ENCODE data around the gene LARP6.
"Not testable (repeated sequence)": the region's sequence is repeated elsewhere in the genome, so short reads cannot be mapped to it uniquely, and the experiment has no call there.

LARP6 gene

DNA sequence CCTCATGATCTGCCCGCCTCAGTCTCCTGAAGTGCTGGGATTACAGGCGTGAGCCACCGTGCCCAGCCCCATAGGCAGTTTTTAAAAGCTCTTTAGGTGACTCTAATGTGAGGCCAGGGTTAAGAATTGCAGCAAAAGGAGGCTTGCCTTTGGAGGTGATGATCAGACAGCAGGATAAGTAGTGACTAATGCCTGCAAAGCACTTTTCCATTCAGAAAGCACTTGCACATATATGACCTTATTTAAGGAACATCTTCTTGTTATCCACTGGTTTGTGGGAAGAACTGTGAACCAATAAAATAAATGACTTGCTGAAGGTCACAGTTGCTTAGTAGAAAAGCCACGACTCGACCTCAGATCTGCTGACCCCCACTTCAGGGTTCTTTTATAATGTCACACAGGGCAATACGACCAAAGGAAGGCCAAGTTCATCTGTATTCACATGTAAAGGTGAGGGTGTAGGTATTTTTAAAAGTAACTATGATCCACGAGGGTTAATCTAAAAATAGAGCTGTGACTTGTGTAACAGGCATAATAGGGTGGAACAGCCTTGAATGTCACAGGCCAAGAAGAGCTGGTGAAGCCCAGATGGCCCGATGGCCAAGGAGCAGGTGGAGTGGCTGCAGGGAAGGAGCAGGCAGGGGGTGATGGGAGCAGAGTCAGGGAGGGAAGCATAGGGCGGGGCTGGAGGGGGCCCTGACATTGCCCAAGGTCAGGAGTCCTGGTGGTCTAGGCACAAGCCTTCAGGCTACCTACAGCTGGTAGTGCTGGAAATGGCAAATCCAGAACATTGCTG lies 24.4 kb downstream of the LARP6 start:
- DNase-seq, result no peak

DNA sequence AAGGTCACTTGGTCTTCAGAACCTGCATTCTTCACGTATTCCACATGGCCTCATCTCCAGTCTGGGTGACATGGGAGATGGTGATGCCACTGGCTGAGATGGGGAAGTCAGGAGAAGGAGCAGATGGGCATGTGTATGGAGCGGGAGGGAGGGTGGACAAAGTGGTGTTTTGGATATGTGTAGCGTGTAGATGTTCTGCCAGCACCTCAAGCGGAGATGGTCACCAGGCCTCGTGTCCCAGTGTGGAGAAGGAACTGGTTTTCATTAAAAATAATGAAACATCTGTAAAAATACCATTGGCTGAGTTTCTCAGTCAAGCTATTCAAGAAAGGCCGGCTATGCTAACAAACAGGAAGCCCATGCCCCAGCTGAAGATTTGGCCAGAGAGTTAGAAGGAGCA lies 26.2 kb downstream of the LARP6 start:
- DNase-seq, result no peak

DNA sequence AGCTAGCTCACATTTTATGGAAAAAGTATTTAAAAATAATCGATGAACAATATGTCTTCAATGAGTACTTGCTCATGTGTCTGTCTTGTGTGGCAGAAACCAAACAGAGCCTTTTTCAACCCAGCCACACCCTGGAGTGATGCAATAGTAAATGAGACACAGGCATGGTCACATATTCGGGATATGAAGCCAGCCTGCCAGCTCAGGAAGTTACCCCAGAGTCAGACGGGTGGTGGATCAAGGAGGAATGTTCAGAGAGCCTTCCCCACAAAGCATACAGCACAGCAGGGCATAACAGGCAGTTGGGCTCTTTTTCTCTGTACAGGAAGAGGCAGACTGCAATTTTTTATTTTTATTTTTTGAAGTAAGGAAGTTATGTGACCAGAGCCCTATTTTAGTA lies 27.3 kb downstream of the LARP6 start:
- peak; percentile 61 for DNase-seq

GRCh38 chr15:70825841-70826240 lies 28.1 kb downstream of the LARP6 start:
- DNase-seq, result no peak

DNA sequence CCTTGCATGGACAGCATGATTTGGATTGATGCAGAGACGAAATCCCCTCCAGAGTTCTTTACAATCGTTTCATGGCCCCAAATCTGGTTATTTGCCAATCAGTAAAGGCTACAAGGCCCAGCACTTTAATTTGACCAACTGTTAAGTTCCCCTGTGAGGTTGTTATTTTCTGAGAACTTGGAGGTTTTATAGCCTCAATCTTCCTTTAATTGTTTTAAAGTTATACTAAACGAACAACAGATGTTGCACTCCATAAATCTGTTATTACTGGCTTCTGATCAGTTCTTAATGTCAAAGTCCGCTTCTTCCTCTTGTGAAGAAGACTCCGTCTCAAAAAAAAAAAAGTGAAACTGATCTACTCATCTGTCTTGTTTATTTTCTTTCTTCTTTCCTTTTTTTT lies 30.8 kb downstream of the LARP6 start:
- DNase-seq, result no peak

- DNase-seq, result no peak
Observed at GRCh38 chr15:70820214-70820613, 33.7 kb downstream of the LARP6 start.

- no peak for DNase-seq
Observed at GRCh38 chr15:70818580-70818979, 35.4 kb downstream of the LARP6 start.

DNA sequence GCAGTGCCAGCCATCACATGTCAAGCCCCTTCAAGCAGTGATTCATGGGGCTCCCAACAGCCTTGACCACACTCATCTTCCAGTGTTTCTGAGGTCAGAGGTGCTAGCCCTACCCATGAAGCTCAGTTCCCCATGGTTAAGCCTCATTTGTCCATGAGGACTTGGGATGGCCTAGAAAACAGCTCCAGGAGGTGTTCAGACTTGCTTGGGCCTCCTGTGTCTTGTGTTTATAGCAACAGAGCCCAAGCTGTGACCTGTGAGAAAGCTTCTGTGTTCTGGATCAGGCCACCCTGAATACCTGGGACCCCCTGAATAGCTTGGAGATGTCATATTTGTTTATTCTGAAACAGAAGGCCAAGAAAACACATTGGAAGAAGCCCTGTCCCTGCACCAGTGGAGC lies 36.7 kb downstream of the LARP6 start:
- DNase-seq, result no peak

DNA sequence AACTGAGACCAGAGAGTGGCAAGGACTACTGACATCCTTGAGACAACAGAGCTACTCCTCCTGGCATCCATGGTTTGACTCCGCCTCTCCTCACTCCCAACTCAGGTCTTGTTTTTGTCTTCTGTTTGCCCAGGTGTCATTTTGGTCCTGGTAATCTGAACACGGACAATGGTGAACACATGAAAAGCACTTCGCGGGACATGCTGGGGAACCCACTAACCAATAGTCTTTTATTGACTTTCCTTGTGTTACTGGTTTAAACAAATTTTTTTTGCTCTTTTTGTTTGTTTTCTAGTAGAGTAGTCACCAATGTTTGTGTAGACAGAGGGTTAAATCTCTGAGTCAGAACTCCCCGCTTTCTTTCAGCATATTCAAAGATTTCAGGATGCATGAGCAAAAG lies 38.4 kb downstream of the LARP6 start:
- no peak for DNase-seq

- not testable (repeated sequence) for DNase-seq
Observed at GRCh38 chr15:70815011-70815410, 38.9 kb downstream of the LARP6 start.

GRCh38 chr15:70812827-70813364 lies 41.1 kb downstream of the LARP6 start:
- no peak for DNase-seq

DNA sequence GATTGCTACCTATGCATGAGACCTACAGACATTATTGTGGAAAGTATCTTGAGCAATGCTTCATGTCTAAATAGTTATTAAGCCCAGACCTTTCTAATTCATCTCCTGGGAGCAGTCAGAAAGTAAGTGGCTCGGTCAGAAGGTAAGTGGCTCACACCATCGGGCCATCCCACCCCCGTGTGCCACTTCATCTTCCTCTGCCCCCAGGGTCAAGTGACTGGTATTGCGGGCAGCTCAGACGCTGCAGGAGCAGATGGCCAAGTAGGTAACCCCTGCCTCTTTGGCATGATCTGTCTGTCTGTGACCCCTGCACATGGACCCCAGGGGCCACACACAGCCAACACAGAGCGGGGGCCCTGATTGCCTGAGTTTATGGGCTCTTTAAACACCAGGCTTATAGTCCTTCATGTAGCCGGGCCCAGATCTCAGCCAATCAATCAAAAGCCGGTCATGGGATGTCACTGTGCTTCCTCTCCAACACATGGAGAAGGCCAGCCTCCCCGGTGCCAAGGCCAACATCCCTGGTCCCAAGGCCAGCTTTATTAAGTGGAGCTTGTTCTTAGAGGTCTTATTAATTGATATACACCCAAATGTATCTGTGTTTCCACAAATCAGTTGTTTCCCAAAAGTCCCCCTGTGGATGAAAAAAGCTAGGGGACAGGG lies 42.9 kb downstream of the LARP6 start:
- DNase-seq, result no peak

GRCh38 chr15:70806992-70807712 lies 46.8 kb downstream of the LARP6 start:
- DNase-seq, result no peak

DNA sequence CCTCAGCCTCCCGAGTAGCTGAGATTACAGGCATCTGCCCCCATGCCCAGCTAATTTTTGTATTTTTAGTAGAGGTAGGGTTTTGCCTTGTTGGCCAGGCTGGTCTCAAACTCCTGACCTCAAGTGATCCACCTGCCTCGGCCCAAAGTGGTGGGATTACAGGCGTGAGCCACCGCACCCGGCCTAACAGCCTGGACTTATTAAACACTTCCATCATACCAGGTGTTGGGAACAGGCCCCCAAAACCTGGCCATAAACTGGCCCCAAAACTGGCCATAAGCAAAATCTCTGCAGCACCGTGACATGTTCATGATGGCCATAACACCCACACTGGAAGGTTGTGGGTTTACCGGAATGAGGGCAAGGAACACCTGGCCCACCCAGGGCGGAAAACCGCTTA lies 49.6 kb downstream of the LARP6 start:
- DNase-seq, result not testable (repeated sequence)

- no peak for DNase-seq
Observed at GRCh38 chr15:70802629-70803028, 51.3 kb downstream of the LARP6 start.

GRCh38 chr15:70801109-70801508 lies 52.8 kb downstream of the LARP6 start:
- DNase-seq, result no peak

- DNase-seq, result peak; percentile 72
Observed at GRCh38 chr15:70799667-70800450, 54.1 kb downstream of the LARP6 start.

DNA sequence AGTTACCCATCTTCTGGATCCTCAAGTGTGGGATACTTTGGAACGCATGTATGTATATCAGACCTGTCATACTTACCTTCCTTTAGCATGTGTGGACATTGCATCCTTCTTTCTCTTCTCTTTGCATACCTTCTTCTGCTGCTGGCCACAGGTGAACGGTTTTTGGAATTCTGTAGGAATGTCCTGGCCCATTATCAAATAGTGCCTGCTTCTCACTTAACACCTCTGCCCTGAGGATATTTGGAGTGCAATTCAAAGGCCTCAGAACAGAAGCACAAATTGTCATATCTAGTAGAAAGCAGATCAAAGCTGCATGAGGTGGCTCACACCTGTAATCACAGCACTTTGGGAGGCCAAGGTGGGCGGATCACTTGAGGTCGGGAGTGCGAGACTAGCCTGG lies 56.5 kb downstream of the LARP6 start:
- no peak for DNase-seq

GRCh38 chr15:70796516-70797310 lies 57.2 kb downstream of the LARP6 start:
- DNase-seq, result no peak

- DNase-seq, result peak; percentile 58
Observed at GRCh38 chr15:70795311-70795665, 58.7 kb downstream of the LARP6 start.

GRCh38 chr15:70794596-70795310 lies 59.2 kb downstream of the LARP6 start:
- DNase-seq, result no peak

Data from amniotic stem cell (primary cell).